OCI-M2 (cell line): ENCODE results near the gene GORASP2.
"Not testable (repeated sequence)": the region's sequence is repeated elsewhere in the genome, so short reads cannot be mapped to it uniquely, and the experiment has no call there.

ENCODE experiments used
- DNase-seq: peaks from one replicate; lab custom pipeline; 2025; ENCODE audit not compliant: unreplicated experiment; lab: John Stamatoyannopoulos, UW

Gene GORASP2

DNA sequence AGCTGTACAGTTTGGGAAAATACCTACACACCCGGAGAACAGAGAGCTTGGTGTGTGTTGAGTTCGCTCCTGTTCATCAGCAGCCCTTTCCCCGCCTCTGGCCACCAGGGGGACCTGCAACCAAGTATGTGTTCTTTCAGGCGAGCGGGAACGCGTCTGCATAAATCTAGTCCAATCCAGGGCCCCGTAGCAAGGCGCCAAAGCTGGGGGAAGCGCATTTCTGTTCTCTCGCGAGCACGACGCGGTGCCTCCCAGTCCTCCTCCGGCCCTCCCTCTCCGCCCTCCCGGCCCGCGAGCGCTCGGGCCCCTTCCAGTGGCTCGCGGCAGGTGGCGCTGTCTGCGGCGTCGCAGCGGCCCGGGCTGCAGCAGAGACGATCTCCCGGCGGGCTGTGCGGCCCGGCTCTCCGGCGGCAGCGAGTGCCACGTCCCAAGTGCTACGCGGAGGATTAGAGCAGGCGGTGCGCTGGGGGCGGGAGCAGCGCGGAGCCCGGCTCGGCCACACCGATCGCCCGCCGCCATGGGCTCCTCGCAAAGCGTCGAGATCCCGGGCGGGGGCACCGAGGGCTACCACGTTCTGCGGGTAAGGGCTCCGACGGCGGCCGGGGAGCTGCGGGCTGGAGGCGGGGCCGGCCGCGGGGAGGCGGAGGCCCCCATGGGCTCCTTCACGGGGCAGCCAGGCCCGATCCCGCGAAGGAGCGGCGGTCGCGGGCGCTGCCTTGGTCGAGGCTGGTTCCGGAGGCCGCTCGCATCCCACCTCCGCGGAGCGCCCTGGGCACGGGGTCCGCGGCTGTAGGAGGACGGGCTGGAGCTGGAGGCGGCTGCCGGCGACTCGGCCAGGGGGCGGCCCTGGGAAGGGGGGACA, at the start of gene GORASP2:
GORASP2 (plus strand) TSS at position 430 of the 862 bp plus-strand sequence; CDS start at position 518, 88 bp downstream.
- DNase-seq: peak; percentile 84

DNA sequence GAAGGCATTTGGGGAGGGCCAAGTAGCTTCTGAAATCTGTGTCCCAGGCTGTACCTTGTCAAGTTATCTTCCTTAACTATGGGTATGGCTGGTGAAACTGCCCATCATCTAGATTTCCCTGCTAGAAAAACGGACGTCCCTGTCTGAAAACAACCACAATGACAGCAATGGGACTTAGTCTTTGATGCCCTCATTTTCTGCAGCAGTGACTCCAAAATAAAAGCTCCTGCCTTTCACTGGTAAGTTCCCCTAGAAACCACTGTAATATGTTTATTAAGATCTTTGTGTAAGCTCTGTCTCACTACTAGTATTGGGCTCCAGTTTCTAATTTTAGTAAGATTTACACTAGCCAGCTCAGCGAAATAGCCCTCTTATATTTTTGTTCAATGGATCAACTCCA, 47.2 kb upstream of the GORASP2 start:
- DNase-seq: no peak

DNA sequence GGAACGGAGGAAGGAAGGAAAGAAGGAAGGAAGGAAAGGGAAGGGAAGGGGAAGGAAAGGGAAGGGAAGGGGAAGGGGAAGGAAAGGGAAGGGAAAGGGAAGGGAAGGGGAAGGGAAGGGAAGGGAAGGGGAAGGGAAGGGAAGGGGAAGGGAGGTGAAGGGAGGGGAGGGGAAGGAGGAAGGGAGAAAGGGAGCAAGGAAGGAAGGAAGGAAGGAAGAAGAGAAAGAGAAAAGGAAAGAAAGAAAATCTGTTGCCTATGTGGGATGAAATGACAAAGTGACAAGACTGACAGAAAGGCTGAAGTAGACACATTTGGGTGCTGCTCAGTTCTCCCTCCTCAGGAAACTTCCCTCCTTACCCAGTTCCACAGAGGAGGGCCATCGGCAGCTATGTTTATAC, 46.3 kb upstream of the GORASP2 start:
- DNase-seq: no peak

GRCh38 chr2:170883683-170884082, 45.4 kb upstream of the GORASP2 start:
- DNase-seq: no peak

DNA sequence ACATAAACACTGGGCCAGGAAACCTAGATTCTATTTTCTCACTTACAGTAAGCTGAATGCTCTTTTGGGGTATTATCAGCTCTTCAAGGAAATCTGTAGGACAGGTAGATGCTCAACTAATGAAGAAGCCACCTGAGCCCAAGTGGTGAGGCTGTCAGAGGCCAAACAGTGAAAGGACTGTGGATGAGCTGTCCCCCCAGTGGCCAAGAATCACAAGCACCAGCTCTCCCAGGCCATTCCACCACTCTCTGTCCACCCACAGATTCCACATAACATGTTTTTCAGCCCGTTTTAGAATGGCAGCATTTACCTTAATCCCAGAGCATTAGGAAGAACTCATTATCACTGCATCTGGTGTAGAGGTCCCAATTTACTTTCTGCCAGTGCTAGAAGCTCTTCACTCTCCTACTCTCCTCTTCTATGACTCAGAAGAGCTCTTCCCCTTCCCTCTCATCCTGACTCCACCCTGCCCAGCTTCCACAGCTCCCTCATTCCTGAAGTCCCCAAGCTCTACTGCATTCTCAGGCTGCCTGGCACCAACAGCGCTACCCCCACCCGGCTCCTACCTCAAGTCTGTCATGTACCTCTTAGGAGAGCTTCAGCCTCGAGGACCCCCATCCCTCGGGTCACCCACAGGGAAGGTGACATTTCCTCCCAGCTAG, 43.8 kb upstream of the GORASP2 start:
- DNase-seq: no peak

DNA sequence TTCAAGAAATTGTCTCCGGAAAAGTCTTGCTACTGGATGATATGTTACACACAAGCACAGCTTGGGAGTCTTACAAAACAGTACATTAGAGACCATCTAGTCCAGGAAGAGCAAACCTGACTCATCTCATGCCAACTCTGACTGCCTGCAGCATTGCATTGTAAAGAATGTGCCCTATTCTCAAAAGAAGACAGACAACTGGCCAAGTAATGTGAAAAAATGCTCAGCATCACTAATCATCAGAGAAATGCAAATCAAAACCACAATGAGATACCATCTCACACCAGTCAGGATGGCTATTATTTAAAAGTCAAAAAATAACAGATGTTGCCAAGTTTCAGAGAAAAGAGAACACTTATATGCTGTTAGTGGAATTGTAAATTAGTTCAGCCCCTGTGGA, 42.7 kb upstream of the GORASP2 start:
- DNase-seq: no peak

GRCh38 chr2:170887496-170887895, 41.6 kb upstream of the GORASP2 start:
- no peak for DNase-seq

- no peak for DNase-seq
These were observed 41.2 kb upstream of the GORASP2 start for GRCh38 chr2:170887896-170888295.

DNA sequence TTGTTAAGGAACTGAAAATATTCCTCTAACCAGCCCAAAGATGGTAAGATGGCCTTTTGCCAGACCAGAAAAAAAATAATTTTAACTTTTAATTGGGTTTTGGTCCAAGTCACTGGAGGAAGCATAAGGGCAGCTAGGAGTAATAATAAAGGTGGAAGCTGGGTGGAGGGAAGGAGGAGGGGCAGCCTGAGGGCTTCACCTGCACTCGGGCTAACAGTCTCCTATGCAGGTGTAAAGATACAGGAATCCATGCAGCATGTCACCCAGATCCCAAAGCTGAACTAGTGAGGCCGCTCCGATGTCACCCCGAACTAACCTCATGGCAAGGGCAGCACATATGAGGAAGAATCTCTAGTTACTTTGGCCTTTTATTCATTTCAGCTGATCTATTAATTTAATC, 37.2 kb upstream of the GORASP2 start:
- DNase-seq: no peak

DNA sequence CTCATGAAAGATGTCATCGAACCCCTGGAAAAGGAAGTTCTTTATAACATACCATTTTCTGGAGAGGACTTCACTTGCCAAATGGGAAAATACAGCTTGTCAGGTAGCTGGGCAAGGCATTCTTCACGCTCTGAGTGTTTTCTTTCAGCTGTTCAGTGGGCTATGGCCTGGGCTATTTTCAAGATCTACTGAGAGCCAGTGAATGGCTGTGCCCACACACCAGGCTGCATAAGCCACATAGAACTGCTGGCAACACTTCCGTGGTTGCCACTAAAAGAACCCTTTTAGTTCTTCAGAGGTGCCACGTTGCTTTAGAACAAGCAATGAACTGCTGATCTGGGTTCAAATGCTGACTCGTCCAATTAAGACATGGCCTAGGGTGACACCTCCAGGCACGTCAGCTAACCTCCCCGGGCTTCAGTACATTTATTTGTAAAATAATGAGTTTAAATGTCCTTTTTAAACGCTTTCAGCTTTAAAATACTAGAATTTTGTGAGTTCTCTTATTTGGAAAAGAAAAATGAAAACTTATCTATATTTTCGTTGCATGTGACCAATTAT, 36.6 kb upstream of the GORASP2 start:
- DNase-seq: no peak

DNA sequence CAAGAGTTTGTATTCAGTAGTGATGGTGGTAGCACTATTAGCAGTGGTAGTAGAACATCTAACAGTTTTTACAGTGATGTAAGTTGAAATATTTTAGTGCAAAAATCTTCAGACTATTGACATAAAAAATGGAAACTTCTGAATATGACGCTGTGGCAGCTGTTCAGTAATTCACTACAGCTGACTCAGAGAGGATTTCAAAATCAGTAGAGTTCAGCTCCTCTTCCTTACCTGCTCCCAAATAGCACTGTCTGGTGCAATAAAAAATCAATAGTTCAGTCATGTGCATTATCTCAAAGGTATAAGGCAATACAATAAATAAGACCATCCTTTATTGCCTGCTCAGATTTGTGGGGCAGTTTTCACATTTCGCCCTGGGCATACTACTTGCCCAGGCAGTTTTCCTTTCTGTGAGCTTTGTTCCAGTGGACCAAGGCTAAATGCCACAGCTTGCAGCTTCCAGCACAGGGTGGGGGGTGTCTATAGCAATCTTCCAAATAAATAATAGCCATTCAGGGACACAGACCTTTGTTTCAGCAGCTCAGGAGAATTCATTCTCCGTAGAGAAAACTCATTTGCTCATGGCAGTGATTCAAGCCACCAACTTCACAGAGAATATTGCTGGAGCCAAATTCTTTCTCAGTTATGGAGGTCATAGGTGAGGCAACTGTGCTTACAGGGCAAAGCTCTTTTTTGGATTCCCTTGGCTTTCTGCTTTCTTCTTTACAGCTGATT, 33.9 kb upstream of the GORASP2 start:
- DNase-seq: no peak

DNA sequence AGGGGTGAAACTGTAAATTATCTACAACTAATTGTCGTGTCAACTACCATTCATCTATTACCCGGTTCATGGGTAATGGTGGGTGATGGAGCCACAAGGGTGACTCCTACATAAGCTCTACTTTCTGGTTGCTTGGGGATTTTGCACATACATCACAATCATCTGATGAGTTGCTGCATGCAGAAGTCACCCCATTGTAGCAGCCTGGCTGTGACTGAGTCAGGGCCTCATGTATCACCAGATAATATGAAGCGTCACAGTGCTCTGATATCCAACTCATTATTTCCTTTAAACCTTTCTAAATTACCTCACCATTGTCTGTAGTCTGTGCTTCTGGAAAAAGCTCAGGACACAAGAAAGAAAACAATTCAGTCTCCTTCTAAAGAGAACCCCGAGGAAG, 32.4 kb upstream of the GORASP2 start:
- no peak for DNase-seq

GRCh38 chr2:170897108-170897507, 31.9 kb upstream of the GORASP2 start:
- no peak for DNase-seq

- DNase-seq: no peak
These were observed 23.2 kb upstream of the GORASP2 start for GRCh38 chr2:170905864-170906263.

- no peak for DNase-seq
These were observed 17.7 kb upstream of the GORASP2 start for GRCh38 chr2:170911314-170911889.

- not testable (repeated sequence) for DNase-seq
These were observed 13.9 kb upstream of the GORASP2 start for GRCh38 chr2:170914994-170915666.

DNA sequence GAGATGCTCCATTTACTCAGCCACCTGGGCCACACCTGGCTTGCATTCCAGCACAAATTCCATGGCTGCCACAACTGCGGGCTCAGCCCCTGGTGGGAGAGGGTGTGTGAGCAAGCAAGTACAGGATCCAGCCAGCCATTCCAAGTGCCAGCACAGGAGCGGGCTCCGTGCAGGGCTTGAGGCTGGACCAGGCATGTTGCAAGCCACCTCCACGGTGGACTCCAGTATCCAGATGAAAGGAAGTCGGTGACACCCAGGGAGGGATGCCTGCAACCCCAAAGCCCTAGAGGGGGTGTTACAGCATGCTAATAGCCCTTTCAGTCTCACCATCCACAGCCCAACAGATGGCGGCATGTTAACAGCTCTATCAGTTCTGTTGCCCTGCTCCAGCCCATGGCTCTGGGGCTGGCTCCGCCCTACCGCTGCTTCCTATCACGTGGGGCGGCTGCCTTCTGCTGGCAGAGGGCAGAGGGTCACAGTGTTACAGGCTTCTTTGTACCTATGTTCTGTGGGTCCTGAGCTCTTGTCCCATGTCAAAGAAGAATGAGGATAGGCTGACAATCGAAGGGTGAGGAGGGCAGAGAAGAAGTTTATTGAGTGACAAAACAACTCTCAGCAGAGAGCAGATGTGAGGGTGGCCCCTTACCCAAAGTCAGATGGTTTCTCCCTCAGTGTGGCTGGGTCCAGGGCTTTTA, 11.7 kb upstream of the GORASP2 start:
- DNase-seq: no peak

GRCh38 chr2:170917957-170918356, 11.1 kb upstream of the GORASP2 start:
- no peak for DNase-seq

DNA sequence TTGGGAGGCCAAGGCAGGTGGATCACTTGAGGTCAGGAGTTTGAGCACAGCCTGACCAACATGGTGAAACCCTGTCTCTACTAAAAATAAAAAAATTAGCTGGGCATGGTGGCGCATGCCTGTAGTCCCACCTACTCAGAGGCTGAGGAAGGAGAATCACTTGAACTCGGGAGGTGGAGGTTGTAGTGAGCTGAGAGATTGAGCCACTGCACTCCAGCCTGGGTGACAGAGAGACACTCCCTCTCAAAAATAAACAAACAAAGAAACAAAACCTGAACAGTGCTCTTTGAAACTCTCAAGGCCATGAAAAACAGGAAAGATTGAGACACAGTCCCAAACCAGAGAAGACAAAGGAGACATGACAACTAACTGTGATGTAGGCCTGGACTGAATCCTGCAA, 7.2 kb upstream of the GORASP2 start:
- DNase-seq: not testable (repeated sequence)
